CD4-positive, alpha-beta T cell treated with Interleukin-2 at 100 ng/mL for 4 hours (primary cell): ENCODE measurements around the gene GRPR.
A peak's percentile ranks its signal among the peaks of the same experiment; 100 is the strongest.

Experiments
- DNase-seq: peaks from one replicate; pipeline ENCODE4 v3.0.0-alpha.2; 2020; ENCODE audit warnings: low spot score

GRPR gene

DNA sequence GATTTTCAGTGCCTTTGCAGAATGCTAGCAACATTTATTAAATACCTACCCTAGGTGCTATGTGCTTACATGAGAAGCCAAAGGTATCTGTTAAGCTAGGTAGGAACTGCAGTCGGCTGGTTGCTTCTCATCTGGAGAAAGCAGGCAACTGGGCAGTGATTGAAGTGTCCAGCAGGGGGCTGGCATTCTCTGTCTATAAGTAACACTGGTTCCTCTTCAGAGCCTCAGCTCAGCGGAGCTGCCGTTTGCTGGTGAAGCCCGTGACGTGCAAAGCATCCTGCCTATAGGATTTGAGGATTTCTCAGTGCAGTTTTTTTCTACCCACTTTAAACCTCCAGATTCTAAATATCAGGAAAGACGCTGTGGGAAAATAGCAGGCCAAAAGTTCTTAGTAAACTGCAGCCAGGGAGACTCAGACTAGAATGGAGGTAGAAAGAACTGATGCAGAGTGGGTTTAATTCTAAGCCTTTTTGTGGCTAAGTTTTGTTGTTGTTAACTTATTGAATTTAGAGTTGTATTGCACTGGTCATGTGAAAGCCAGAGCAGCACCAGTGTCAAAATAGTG is at the start of gene GRPR:
TSS of gene GRPR (plus strand) at position 344 of the 565 bp plus-strand sequence. CDS start 389 bp downstream, outside the sequence.
- DNase-seq: peak; percentile 39

GRCh38 chrX:16075087-16075486 is 48.3 kb upstream of the GRPR start:
- DNase-seq: no peak

- DNase-seq: no peak
Observed at GRCh38 chrX:16076834-16077233, 46.5 kb upstream of the GRPR start.

DNA sequence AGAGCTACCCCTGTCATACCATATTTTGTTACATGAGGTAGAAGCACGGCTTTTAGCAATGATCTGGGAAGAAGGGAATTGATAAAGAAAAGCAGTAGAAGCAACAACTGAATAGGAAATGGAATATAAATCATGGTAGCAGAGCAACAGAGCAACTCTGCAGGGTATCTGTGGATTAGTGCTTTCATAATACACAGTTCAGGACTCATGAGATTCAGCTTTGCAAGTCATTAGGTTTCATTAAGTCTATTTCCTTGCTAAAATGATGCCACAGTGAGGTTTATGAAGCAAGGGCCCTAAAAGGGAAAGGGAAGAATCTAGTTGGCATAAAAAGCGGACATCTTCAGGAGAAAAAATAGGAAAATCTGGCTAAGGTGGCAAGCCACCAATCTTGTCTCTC is 45.6 kb upstream of the GRPR start:
- DNase-seq: no peak

GRCh38 chrX:16081357-16081756 is 42.0 kb upstream of the GRPR start:
- DNase-seq: no peak

GRCh38 chrX:16082470-16083085 is 40.8 kb upstream of the GRPR start:
- DNase-seq: no peak

- no peak for DNase-seq
Observed at GRCh38 chrX:16087076-16087475, 36.3 kb upstream of the GRPR start.

DNA sequence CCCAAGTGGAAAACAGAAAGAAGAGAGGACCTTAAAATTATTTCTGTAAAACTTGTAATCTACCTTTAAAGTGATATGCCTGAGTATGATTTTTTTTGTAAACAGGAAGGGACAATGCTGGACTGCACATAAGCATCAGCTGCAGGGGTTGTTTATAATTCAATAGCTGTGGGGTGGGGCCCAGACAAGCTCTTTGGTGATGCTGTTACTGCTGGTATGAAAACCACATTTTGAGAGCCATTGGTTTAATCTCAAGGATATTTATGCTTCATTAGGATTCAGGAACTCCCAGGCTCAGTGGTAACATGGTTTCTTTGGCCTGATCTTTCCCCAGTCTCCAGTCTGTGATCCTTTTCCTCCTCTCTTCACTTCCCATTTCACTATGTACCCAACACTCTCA is 34.3 kb upstream of the GRPR start:
- no peak for DNase-seq

- DNase-seq: no peak
Observed at GRCh38 chrX:16096141-16096540, 27.2 kb upstream of the GRPR start.

GRCh38 chrX:16100673-16101072 is 22.7 kb upstream of the GRPR start:
- no peak for DNase-seq

GRCh38 chrX:16101581-16101980 is 21.8 kb upstream of the GRPR start:
- DNase-seq: no peak

GRCh38 chrX:16103625-16104024 is 19.7 kb upstream of the GRPR start:
- DNase-seq: no peak

GRCh38 chrX:16112428-16112827 is 10.9 kb upstream of the GRPR start:
- DNase-seq: no peak

GRCh38 chrX:16113978-16114565 is 9.3 kb upstream of the GRPR start:
- DNase-seq: no peak

GRCh38 chrX:16114611-16115010 is 8.8 kb upstream of the GRPR start:
- no peak for DNase-seq

GRCh38 chrX:16119353-16120220 is 3.8 kb upstream of the GRPR start:
- DNase-seq: no peak

DNA sequence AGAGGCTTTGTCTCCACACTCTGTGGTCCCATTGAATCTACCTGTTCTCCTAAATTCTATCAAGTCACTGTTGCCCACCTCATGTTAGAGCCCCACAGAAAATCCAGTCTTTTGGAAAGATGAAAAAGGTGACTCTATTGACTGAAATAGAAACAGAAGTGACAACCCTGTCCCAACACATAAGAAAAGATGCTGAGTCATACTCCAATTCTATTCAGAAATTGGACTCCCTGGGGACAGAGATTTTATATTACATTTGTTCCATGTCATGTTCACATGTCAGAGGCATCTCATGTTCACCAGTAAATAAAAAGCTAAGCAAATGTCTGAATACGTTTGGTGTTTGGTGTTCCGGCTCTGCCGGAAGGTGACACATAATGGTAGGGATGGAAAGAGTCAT is 2.9 kb upstream of the GRPR start:
- DNase-seq: no peak

DNA sequence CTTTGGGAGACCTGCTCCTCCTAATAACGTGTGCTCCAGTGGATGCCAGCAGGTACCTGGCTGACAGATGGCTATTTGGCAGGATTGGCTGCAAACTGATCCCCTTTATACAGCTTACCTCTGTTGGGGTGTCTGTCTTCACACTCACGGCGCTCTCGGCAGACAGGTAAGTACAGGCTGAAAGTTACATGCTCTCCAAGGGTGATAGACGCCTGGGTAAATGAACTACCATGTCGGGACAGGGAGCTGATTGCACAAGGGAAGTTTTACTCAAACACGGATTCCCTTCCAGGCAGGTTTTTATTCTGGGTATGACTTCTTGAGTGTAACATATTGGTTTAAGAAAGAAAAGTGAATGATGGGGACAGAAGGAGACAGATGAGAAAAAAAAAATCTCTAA is 836 bp downstream of the GRPR start:
- no peak for DNase-seq

- no peak for DNase-seq
Observed at GRCh38 chrX:16125520-16126149, 2.3 kb downstream of the GRPR start.

DNA sequence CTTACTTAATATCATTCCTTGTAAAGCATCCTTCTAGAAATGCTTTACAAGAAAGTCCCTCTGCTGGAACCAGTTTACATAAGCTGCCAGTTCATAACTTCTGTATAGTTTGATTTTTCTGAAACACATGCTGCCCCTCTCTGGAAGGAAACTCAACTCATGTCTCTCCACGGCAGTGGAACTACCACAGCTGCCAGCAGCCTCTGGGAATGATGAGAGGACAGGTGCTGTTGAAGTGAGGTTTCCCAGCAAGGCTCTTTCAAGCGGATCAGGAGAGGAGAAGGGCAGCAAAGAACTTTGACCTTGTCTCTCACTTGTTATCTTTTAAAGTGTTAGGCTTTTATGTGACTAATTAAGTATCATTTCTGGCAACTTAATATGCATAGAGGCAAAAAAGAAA is 7.3 kb downstream of the GRPR start:
- no peak for DNase-seq

DNA sequence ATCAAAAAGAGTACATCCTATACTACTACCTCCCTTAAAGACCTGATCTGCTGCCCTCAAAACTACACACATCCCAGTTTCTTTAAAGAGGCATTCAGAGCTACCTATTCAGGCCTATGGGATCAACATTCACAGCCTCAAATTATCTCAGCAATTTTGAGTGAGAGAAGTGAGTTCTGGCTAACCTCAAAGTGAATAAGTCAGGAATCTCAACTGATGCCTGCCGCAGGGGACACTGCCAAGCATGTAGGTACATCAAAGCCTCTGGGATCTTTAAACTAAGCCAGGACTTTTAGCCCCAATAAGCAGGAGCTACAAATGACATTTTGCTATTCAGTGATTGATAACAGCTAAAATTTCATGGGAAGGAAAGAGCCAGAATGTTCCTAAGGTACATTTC is 11.6 kb downstream of the GRPR start:
- no peak for DNase-seq

DNA sequence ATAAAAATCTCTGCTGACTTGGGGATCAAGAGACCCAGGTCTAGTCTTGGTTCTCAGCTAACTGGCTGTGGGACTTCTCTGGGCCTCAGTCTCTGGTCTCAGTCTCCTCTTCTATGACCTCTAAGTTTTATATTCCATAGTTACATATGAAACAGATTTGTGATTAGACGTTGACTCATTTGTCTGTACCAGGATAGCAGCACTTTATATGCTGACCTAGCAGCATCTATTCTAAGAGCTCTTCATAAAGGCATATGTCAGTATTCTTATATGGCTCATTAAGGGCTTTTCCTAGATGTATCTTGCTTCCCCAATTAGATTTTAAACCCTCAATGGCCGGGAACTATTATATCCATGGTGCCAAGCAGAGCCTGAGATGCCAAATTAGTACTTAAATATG is 12.7 kb downstream of the GRPR start:
- DNase-seq: no peak
